ENCODE results near the gene ADARB1. TPM values are rescaled to one million over a fixed set of nuclear protein-coding genes. Genes with fewer than 3 reads are reported as not detected.

The ADARB1 gene
- polyA plus RNA-seq, 1 experiment: 25.3 TPM

DNA sequence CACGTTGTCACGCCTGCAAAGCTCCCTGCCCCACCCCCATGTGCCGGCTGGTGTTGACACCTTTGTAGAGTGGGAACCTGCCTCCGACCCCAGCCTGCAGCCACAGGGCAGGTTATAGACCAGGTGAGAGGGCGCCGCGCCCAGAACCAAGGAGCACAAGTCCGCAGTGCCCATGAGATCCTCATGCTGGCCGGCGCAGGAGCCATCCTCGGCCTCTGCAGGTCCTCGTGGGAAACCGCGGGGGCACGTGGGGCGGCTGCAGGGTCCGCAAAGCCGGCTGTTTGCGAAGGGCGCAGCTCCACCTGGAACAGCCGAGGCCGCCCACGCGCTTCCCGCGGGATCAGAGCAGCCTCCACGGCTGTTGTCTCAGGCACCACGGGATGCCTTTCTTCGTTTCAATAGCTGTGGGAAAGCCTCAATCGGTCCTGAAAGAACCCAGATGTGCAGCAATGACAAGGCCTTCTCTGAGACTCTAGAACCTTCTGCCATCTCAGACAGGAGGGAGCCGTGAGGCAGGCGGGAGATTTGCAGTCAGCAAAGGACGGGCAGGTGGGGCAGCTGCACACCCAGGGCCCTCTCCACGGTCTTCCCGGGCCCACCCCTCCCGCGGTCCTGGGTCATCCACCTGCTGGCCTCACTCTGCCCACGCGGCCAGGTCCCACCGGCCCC, 183.4 kb downstream of the ADARB1 start:
- TF ChIP-seq, protein P1, sequence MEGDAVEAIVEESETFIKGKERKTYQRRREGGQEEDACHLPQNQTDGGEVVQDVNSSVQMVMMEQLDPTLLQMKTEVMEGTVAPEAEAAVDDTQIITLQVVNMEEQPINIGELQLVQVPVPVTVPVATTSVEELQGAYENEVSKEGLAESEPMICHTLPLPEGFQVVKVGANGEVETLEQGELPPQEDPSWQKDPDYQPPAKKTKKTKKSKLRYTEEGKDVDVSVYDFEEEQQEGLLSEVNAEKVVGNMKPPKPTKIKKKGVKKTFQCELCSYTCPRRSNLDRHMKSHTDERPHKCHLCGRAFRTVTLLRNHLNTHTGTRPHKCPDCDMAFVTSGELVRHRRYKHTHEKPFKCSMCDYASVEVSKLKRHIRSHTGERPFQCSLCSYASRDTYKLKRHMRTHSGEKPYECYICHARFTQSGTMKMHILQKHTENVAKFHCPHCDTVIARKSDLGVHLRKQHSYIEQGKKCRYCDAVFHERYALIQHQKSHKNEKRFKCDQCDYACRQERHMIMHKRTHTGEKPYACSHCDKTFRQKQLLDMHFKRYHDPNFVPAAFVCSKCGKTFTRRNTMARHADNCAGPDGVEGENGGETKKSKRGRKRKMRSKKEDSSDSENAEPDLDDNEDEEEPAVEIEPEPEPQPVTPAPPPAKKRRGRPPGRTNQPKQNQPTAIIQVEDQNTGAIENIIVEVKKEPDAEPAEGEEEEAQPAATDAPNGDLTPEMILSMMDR (IDR thresholded peaks at IDR 0.05; ENCODE audit: low read depth, low read length): no peak
- ChIA-PET CTCF (no interaction called here), POLR2A (no interaction called here)
- H3K4me3 ChIP-seq (ENCODE audit: low read depth, low read length): no peak overlapping the region
- DNase-seq (ENCODE audit: low read depth, low spot score): no peak
- no peak overlapping the region for H3K27ac ChIP-seq (ENCODE audit: low read depth, low read length)
- H3K9me3 ChIP-seq (ENCODE audit: control insufficient read depth, insufficient read depth, low read length): peaks cover 3% of the 10 kb centered on the region; the same call in 1 of the 2 replicates
- peaks cover 19% of the 10 kb centered on the region for H3K27me3 ChIP-seq (ENCODE audit: control insufficient read depth, insufficient read depth, low read length)

DNA sequence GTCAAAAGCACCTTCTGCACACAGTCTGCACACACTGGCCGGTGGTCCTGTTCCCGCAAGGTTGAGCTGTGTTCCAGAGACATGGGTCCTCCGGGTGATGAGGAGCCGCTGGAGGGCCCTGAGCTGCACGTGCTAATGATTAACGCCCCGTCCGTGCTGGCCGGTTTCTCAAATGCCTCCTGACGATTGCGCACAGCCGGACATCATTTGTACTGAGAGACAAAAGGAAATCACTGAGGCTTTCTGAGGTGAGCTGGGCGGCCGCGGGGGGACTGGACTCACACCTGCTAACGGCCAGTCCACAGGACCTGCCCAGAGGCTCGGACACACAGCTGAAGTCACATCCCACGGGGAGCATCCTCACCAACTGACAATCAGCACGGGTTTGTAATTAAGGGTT, 184.1 kb downstream of the ADARB1 start:
- TF ChIP-seq, protein P1 (IDR thresholded peaks at IDR 0.05; ENCODE audit: low read depth, low read length): no peak
- no peak overlapping the region for H3K4me3 ChIP-seq (ENCODE audit: low read depth, low read length)
- no peak overlapping the region for H3K27ac ChIP-seq (ENCODE audit: low read depth, low read length)
- CTCF ChIA-PET: no interaction called here
- POLR2A ChIA-PET: no interaction called here
- H3K27me3 ChIP-seq (ENCODE audit: control insufficient read depth, insufficient read depth, low read length): peaks cover 19% of the 10 kb centered on the region
- peaks cover 3% of the 10 kb centered on the region; the same call in 1 of the 2 replicates for H3K9me3 ChIP-seq (ENCODE audit: control insufficient read depth, insufficient read depth, low read length)
- DNase-seq (ENCODE audit: low read depth, low spot score): no peak

DNA sequence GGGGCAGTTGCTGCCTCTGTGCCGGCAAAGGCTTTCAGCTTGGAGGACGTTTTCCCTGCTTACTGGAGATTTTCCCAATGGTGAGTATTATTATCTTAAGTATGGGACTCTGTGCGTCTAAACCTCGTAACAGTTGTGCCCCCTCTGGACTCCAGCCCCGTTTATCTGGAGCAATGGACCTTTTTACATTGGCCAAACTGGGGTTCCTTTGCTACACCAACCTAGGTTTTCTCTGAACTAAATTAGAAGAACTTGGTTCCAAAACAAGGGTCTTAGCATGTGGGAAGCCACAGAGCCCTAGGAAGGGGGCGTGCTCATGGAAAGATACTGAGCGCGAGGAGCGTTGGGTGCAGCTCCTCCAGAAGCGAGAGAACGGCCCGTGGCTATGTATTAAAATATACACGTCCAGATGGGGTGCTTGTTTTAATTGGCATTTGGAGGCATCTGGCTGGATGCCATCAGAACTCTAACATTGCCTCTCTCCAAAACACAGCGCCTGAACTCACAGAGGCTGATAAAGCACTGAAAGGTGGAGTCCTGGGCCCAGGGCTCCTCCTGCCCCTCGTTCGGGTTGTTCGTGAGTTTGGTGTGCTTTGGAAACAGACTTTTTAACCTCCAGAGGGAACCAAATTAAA, 184.9 kb downstream of the ADARB1 start:
- Histone ChIP-seq H3K27ac (ENCODE audit: low read depth, low read length) (no peak overlapping the region), H3K27me3 (ENCODE audit: control insufficient read depth, insufficient read depth, low read length) (peaks cover 19% of the 10 kb centered on the region), H3K9me3 (ENCODE audit: control insufficient read depth, insufficient read depth, low read length) (peaks cover 3% of the 10 kb centered on the region; the same call in 1 of the 2 replicates), H3K4me3 (ENCODE audit: low read depth, low read length) (no peak overlapping the region)
- no peak for DNase-seq (ENCODE audit: low read depth, low spot score)
- ChIA-PET CTCF (interaction anchor here (1.4 kb wide), 1 partner anchor 122 kb away, joined by 3 read pairs; no protein-coding TSS in a partner anchor), POLR2A (no interaction called here)
- TF ChIP-seq, protein P1 (IDR thresholded peaks at IDR 0.05; ENCODE audit: low read depth, low read length): no peak

DNA sequence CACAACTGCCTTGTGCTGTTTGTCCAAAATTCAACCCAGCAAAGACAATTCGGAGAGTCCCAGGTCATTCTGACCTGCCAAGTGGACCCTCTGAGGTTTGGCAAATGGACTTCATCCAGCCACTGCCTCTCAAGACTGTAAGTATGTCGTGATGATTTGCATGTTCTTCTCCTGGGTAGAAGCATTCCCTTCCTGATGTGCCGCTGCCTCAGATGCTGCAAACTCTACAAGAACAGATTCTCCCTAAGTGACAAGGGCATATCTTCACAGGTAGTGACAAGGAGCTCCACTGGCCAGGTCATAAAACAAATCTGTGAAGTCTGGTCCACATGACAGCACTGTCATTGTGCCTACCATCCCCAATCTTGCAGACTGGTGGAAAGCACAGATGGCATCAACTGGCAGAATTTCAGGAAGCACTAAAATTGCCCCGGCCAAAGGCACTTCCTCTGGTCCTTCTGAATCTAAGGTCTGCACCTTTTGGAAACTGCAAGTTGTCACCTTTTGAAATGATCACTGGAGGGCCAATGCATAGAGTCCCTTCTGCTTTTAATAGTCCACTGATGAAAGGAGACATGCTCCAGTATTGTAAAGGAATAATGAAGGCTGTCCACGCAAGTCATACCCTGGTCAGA, 185.9 kb downstream of the ADARB1 start:
- TF ChIP-seq, protein P1 (IDR thresholded peaks at IDR 0.05; ENCODE audit: low read depth, low read length): no peak
- DNase-seq (ENCODE audit: low read depth, low spot score): no peak
- Histone ChIP-seq H3K9me3 (ENCODE audit: control insufficient read depth, insufficient read depth, low read length) (peaks cover 2% of the 10 kb centered on the region; the same call in 1 of the 2 replicates), H3K27ac (ENCODE audit: low read depth, low read length) (no peak overlapping the region), H3K4me3 (ENCODE audit: low read depth, low read length) (no peak overlapping the region), H3K27me3 (ENCODE audit: control insufficient read depth, insufficient read depth, low read length) (peaks cover 15% of the 10 kb centered on the region)
- POLR2A ChIA-PET: no interaction called here
- CTCF ChIA-PET: interaction anchor here (1.4 kb wide), 1 partner anchor 123 kb away, joined by 3 read pairs; no protein-coding TSS in a partner anchor

DNA sequence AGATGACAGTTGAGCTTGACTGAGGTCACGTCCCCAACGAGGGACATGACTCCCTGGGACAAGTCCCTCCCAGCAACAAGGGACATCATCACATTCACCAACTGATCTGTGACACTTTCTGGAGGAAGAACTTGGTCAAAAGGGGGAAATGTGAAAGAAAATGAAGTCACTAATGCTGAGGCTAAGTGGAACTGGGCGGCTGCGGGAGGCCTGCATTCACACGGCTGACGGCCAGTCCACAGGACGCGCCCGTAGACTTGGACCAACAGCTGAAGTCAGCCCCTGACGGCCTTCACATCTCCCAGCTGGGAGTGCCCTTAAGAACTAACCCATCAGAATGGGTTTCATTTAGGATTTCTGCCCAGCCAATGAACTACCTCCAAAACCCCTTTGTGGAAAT, 186.7 kb downstream of the ADARB1 start:
- no peak for DNase-seq (ENCODE audit: low read depth, low spot score)
- Histone ChIP-seq H3K27ac (ENCODE audit: low read depth, low read length) (no peak overlapping the region), H3K9me3 (ENCODE audit: control insufficient read depth, insufficient read depth, low read length) (no peaks in the 10 kb centered on the region; the same call in 1 of the 2 replicates), H3K4me3 (ENCODE audit: low read depth, low read length) (no peak overlapping the region), H3K27me3 (ENCODE audit: control insufficient read depth, insufficient read depth, low read length) (peaks cover 13% of the 10 kb centered on the region)
- ChIA-PET POLR2A (no interaction called here), CTCF (interaction anchor here (1.5 kb wide), 1 partner anchor 10 kb away, joined by 3 read pairs; no protein-coding TSS in a partner anchor)
- TF ChIP-seq, protein P1 (IDR thresholded peaks at IDR 0.05; ENCODE audit: low read depth, low read length): no peak

All from AG04450 (cell line).